ENCODE measurements around the gene TNRC6A.

GRCh38 chr16:24869033-24869432, 139.6 kb downstream of the TNRC6A start:
- TF ChIP-seq CTCF (IDR thresholded peaks at IDR 0.05): no peak
- TF ChIP-seq EZH2 (IDR thresholded peaks at IDR 0.05): no peak
